D721Med (cell line): ENCODE measurements around the gene EYS.
A peak's percentile ranks its signal among the peaks of the same experiment; 100 is the strongest.

Source experiments
- DNase-seq: peaks from one replicate; pipeline ENCODE4 v3.0.0; 2011; ENCODE audit warnings: low spot score; ENCODE audit not compliant: insufficient read length
- FAIRE-seq: peaks from 2 replicates; lab custom pipeline; 2011; peaks lifted over from hg19 to GRCh38; lab: Jason Lieb, UNC
- TF ChIP-seq, protein P1 (sequence below): IDR thresholded peaks from 2 replicates; pipeline ENCODE4 v1.5.1; 2012; ENCODE audit warnings: mild to moderate bottlenecking, control low read depth; ENCODE audit not compliant: insufficient read depth; ENCODE audit errors: missing control alignments

EYS gene

DNA sequence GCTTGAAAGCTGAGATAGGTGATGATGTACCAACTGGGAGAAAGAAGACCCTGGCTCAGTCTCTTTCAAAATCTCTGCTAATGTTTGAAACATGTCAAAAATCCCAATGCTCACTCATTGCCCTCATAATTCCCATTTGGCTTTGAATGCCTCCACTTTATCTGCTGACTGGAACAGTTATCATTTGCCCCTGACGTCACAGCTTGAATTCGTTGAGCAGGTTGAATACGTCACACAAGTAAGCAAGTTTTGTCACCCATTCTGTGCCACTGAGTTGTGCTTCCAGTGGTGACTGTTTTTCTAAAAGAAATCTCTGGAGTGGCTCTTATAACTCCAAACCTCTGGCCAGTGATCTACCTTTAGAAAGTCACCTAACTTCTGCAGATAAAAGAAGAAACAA, 991.4 kb downstream of the EYS start:
- FAIRE-seq (no peak), DNase-seq (no peak)
- TF ChIP-seq, protein P1, sequence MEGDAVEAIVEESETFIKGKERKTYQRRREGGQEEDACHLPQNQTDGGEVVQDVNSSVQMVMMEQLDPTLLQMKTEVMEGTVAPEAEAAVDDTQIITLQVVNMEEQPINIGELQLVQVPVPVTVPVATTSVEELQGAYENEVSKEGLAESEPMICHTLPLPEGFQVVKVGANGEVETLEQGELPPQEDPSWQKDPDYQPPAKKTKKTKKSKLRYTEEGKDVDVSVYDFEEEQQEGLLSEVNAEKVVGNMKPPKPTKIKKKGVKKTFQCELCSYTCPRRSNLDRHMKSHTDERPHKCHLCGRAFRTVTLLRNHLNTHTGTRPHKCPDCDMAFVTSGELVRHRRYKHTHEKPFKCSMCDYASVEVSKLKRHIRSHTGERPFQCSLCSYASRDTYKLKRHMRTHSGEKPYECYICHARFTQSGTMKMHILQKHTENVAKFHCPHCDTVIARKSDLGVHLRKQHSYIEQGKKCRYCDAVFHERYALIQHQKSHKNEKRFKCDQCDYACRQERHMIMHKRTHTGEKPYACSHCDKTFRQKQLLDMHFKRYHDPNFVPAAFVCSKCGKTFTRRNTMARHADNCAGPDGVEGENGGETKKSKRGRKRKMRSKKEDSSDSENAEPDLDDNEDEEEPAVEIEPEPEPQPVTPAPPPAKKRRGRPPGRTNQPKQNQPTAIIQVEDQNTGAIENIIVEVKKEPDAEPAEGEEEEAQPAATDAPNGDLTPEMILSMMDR: no peak

DNA sequence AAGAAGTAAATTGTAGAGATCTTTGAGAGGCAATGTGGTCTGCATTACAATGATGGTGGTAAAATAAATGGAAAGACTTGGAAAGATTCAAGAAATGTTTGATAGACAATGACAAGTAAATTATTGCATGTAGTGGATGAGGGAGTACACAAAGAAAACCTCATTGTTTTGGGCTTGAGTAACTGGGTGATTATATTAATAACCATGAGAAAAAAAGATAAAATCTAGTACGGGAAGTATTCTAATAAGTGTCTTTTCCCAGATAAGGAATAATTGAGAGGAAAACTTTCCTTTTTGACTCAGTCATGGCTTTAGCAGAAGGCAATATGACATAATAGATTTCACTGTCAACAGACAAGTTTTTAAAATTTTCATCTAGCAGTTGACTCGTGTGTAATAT, 993.0 kb downstream of the EYS start:
- TF ChIP-seq, protein P1: no peak
- peak; percentile 6 for FAIRE-seq
- no peak for DNase-seq

DNA sequence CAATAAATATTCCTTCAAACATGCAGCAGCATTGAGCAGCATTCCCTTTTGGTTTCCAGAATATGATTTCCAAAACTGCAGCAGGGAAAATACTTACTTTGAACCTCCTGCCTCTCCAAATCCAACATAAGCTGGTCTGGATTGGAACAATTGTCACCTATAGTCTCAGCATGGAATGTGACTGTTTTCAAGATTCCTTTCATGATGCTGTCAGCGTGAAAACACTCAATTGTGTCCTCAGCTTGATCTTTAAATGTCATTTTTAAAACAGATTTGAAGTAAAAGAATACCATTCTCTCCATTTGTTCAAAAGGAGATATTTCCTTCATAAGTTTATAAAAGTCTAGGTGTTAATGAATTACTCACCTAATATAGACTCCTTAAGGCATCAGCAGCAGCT, 993.9 kb downstream of the EYS start:
- DNase-seq (no peak), FAIRE-seq (no peak)
- TF ChIP-seq, protein P1: no peak

DNA sequence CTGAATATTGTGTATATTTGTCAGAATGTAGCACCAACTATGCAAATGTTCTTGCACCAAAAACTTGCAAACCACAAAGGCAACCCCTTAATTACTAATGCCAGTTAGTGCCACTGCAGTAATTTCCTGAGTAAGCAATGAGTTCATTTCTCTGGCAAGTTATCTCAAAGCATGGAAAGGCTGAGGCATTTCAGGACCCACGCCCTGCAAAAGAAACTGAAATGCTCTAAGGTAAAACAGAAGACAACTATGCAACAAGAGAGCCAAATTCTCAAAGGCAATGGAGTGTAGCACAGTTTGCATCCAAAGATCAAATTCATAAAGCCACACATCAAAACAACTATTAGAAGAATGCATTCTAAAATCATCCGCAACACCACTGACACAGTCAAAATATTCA, 994.4 kb downstream of the EYS start:
- no peak for FAIRE-seq
- DNase-seq: no peak
- TF ChIP-seq, protein P1: no peak

DNA sequence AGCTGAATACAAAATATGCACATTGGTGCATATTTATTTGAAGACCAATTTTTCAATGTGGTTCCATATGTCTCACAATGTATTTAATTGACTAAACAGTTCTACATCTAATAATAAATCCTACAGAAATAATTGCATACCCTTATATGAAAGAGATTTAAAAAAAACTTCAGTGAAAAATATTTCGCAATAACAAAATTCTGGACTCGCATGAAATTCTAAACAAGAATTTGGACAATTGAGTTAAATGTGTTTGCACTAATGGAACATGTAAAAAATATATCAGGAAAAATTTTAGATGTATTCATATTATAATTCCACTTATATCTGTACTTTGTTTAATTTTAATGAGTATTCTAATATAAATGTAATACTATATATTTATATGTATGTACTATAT, 1003.1 kb downstream of the EYS start:
- DNase-seq (no peak), FAIRE-seq (no peak)
- TF ChIP-seq, protein P1: no peak

DNA sequence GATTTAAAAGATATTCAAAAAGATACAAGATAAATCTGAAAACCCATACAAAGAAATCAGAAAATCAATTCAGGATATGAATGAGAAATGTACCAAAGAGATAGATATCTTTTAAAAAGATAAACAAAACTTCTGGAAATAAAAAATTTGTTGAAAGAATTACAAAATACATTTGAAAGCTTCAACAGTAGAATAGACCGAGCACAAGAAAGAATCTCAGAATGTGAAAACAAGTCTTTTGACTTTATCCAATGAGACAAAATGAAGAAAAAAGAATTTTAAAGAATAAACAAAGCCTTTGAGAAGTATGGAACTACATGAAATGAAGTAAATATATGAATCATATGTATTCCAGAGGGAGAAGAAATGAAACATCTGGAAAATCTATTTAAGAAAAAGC, 1011.0 kb downstream of the EYS start:
- FAIRE-seq (no peak), DNase-seq (no peak)
- TF ChIP-seq, protein P1: no peak

DNA sequence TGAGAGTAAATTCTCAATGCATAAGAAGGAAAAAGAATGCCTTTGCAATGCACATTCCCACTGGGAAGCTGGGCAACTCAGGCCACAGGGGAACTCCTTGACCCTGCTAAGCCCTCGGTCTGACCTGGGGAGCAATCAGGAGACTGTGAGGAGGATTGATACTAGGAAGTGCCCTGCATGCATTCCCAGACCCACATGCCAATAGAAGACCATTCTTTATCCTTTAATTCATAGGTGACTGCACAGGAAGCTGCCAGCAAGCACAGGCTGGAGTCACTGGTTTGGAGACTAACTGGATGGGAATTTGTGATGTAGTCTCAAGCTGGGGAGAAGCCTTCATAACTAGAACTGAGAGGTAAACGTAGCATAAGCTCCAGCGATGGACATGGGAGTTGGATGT, 1012.7 kb downstream of the EYS start:
- TF ChIP-seq, protein P1: no peak
- DNase-seq (no peak), FAIRE-seq (no peak)
